ENCODE data around the gene OR6A2.

Gene OR6A2

DNA sequence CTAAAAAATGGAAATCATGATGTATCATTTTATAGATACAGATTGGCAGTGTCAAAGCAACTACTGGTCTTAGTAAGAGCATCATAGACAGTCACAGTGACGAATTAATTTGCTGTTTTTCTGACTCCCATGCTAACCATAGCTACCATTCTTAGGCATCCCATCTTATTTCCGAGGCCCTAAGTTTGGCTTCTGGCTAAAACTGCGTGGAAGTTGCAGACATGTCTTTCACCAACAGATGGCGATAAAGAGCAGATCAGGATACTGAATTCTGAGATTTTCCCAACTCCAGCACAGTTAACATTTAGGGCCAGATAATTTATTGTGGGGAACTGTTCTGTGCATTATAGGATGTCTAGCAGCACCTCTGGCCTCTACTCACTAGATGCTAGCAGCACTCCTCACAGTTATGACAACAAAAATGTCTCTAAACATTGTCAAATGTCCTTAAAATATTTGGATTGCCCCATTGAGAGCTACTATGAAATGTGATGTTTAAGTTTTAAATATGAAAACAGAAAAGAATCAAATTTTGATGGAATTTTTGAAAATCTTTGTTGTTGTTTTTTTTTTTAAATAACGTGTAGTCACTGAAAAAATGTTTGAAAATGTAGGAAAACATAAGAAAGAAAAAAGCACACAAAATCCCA lies 44.1 kb downstream of the OR6A2 start:
- peak in 1 of 2 donors; percentile 16 for DNase-seq

GRCh38 chr11:6747097-6747668 lies 52.3 kb downstream of the OR6A2 start:
- no peak for DNase-seq

DNA sequence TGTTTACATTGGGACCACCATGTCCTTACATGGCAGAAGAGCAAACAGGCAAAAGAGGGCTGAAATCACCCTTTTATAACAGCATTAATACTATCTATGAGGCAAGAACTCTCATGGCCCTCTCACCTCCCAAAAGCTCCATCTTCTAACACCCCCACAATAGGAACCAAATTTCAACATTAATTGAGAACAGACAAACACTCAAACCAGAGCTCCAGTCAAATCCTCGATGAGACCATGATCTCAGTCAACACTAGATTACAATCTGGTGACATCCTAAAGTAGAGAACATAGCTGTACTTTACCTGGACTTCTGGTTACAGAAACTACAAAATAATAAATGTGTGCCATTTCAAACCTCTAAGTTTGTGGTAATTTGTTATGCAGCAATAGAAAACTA lies 52.9 kb downstream of the OR6A2 start:
- no peak for DNase-seq

DNA sequence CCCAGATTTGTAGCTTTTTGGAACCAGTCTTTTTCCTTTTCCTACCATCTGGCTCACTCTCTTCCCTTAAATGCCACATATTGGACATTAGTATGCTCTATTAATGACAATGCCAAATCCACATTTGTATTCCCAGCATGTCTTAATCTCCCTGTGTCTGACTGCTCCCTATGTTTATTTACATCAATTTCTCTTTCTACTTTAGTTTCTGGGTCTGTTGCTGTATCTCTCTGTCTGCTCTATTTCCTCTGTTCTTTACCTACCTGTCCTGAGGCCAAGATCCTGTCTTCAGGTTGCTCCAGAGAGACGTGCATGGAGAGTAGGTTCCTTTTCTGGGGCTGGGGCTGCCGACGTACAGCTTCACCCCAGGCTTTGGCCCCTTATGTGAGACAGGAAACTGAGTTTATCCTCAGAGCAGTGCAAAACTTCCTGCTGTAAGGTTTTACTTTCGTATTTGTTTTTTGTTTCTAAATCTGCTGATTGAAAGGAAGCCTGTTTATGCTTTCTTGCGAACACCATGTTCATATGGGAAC lies 53.3 kb downstream of the OR6A2 start:
- no peak for DNase-seq

- DNase-seq = no peak
Observed at GRCh38 chr11:6745465-6746015, 53.9 kb downstream of the OR6A2 start.

- DNase-seq = no peak
Observed at GRCh38 chr11:6745018-6745417, 54.5 kb downstream of the OR6A2 start.

DNA sequence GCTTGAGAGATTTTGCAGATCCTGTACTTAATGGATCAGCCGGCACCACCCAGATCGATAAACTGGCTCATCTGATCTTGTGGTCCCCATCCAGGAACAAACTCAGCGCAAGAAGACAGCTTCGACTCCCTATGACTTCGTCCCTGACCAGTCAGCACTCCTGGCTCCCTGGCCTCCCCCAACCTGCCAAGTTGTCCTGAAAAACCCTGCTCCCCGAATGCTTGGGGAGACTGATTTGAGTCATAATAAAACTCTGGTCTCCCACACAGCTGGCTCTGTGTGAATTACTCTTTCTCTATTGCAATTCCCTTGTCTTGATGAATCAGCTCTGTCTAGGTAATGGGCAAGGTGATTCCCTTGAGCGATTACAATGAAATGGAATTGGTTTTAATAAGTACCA lies 57.2 kb downstream of the OR6A2 start:
- no peak for DNase-seq
